PC-9 (cell line): ENCODE measurements around the gene ETV1.

Experiments
- EZH2 ChIP-seq: fragments of 200-600 bp; sonication (generic); IDR thresholded peaks from 2 replicates; pipeline ENCODE4 v1.8.0; 2017; ENCODE audit warnings: antibody characterized with exemption, low read depth
- TF ChIP-seq, protein P1 (sequence below): fragments of 200-600 bp; sonication (generic); conservative IDR thresholded peaks from 2 replicates; pipeline ENCODE4 v1.6.1; 2017; ENCODE audit warnings: mixed run types, antibody characterized with exemption, mild to moderate bottlenecking, moderate library complexity

DNA sequence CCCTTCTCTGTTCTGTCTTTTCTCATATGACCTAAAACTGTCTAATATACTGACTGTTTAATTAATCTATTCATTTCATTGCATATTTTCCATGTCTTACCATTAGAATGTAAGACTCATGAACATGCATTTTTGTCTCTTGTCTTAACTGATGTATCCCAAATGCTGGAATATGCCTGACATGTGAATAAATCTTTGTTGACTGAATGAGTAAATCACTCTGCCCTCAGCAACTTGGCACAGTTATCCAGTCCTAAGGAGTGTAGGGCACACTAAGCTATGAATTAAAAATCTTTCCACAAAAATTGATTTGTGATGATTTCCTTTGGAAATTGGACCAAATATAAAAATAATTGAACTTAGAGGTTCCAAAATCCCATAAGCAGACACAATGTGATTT is 111.3 kb downstream of the ETV1 start:
- TF ChIP-seq, protein P1, sequence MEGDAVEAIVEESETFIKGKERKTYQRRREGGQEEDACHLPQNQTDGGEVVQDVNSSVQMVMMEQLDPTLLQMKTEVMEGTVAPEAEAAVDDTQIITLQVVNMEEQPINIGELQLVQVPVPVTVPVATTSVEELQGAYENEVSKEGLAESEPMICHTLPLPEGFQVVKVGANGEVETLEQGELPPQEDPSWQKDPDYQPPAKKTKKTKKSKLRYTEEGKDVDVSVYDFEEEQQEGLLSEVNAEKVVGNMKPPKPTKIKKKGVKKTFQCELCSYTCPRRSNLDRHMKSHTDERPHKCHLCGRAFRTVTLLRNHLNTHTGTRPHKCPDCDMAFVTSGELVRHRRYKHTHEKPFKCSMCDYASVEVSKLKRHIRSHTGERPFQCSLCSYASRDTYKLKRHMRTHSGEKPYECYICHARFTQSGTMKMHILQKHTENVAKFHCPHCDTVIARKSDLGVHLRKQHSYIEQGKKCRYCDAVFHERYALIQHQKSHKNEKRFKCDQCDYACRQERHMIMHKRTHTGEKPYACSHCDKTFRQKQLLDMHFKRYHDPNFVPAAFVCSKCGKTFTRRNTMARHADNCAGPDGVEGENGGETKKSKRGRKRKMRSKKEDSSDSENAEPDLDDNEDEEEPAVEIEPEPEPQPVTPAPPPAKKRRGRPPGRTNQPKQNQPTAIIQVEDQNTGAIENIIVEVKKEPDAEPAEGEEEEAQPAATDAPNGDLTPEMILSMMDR, result no peak
- TF ChIP-seq EZH2, result no peak
